ENCODE measurements around the gene PDE4D.

- no peak for TF ChIP-seq YY1 (IDR thresholded peaks at IDR 0.05; ENCODE audit: insufficient read depth, insufficient read length)
- TF ChIP-seq ZNF274 (IDR thresholded peaks at IDR 0.05; ENCODE audit: low read depth, low read length), result no peak
- TF ChIP-seq SUZ12 (IDR thresholded peaks at IDR 0.05; ENCODE audit: extremely low read depth, insufficient read depth, insufficient read length), result no peak
Measured at GRCh38 chr5:59103303-59103702, 790.2 kb downstream of the PDE4D start.

Data from NT2/D1 (cell line).